ENCODE results near the gene DROSHA.

The DROSHA gene

DNA sequence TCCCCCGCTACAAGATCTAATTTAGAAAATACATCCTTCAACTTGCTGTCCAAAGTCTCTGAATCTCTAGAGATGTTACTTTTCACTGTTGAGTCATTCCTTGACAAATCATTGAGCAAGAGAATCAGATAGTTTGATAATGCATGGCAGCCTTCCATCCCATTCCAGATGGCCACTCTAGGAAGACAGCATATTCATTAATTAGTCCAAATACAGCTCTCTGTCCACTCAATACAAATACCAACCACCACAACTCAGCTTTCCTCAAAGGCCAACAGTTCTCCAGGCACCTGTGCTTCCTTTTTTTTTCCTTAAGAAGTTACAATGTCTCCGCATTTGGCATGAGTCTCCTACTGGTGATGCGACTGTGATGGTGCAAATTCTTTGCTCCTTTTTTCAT, 72.3 kb downstream of the DROSHA start:
- DNase-seq: no peak

DNA sequence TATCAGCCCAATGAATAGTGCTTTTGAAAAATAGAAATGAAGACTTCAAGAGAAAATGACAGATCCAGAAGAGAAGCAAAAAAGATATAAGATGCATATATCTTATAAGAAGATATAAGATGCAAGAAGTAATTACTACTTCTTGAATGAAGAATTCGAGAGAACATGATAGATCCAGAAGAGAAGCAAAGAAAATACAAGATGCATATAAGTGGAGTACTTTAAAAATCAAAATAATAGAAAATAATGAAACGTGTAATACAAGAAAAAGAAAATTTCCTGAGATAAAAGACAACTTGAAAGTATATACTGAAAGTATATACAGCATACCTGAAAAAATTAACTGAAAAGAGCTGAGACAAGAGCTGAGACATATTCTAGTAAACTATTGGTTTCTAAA, 76.7 kb downstream of the DROSHA start:
- no peak for DNase-seq

DNA sequence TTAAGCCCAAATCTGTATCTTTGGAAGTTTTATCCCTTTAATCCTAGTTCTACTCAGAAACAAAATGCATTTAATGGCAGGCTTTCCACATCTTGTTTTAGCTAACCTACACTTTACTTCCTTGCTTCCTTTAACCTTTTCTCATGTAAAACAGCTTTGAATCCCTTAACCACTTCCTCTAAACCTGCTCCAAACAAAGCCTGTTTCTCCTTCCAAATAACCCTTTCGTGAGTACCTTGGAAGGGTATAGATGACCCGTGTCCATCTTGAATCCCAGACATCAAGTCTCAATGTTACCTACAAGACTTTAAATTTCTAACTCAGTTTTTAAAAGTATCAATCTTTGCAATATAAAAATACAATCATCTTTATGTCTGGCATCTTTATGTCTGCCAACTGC, 78.4 kb downstream of the DROSHA start:
- no peak for DNase-seq

DNA sequence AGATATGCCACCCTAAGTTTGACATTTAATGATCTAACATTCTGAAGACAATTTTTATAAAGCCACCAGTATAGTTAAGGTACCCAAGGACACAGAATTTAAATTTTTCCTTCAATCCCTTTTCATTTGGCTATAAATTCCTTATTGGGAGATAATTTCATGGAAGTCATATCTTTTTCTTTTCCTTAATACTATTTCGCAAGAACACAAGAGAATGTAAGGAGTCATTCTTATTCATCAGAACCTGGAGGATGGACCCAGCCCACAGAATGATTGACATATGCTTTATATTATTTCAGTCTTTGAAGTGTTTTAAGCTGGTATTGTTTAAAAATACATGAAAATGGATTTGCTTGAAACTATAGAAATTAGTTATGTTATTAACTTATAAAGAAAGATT, 79.6 kb downstream of the DROSHA start:
- DNase-seq: no peak

DNA sequence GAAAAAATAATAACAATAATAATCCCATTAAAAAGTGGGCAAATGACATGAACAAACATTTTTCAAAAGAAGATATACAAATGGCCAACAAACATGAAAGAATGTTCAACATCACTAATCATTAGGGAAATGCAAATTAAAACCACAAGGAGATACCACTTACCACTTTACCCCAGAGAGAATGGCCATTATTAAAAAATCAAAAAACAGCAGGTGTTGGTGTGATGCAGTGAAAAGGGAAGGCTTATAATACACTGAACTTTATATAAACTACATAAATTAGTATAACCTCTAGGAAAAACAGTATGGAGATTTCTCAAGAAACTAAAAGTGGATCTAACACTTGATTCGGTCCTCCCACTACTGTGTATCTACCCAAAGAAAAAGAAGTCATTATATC, 81.9 kb downstream of the DROSHA start:
- DNase-seq: no peak

DNA sequence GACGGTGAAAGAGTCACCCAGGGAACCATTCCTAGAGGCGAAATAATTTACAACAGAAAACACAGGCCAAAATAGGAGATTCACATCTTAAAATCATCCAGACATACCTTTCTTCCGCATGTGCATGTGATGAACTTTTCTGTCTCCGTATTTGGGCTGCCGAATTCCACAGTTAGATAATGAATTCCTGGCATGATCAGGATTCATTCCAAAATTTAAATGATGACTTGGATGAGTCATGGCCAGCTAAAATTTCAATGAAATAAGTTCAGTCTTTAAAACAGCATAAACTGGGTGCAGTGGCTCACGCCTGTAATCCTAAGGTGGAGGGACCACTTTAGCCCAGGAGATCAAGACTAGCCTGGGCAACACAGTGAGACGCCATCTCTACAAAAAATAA, 82.7 kb downstream of the DROSHA start:
- DNase-seq: no peak

DNA sequence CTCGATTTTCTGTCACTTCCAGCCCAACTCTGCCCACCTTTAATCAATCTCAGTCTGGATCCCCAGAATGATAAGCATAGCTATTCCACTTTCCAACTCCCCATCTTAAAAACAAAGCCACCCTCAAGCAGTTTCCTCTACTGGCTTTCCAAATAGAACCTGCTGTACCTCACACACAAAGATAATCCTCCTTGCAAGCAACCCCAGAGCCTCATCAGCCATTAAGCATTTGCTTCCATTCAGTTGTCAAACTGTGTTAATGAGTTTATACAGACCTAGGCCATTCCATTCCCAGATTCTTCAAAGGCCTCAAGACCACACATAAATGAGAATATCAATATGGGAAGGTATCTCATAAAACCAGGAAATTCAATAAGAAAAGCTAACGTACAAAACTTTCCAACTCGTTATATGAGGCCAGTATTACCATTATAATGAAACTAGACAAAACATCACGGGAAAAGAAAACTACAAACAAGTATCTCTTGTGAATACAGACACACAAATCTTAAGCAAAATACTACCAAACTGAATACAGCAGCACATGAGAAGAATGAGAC, 86.8 kb downstream of the DROSHA start:
- DNase-seq: no peak

DNA sequence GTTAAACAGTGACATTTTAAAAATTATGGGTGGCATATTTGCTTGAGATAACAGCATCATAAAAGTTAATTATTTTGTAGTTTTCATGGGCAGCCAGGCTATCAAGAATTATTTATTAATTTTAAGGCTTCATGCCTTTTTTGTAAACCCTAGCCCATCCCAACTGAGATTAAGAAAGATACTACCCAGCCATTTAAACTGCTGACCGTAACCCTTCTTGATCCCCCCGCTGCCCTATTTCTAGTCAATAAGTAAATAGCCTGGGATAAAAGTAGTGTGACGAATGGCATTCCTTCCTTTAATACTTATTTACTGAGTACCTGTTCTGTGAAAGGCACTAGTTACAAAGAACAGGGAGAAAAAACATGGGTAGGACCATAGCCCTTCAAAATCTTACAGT, 88.3 kb downstream of the DROSHA start:
- no peak for DNase-seq

DNA sequence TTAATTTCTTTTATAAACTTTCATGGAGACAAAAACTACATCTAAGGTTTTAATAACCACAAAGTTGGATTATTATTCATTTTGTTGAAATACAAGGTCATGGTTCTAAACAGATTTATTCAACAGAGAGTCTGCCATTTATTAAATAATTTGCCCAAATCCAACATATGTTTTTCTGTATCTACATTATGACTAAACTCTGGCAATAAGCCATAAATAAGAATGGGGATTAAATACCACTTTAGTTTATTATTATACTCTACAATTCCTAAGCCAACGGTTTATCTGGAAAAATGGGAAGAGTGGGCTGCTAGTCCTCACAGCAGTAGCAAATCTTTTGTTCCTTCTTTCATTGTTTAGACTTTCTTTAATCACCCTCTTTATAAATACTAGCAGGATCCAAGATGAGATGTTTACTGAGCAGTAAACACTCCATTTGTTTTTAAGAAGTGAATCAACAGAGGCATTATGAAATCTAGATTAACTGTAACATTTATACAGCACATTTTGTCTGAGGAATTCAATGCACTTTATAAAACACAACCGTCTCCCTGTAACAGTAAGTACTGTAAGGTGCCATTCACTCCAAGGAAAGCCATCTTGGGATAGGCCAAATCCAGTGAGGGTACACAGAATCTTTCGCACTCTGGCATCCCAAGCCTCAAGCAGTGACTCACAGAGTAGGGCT, 89.7 kb downstream of the DROSHA start:
- no peak for DNase-seq

DNA sequence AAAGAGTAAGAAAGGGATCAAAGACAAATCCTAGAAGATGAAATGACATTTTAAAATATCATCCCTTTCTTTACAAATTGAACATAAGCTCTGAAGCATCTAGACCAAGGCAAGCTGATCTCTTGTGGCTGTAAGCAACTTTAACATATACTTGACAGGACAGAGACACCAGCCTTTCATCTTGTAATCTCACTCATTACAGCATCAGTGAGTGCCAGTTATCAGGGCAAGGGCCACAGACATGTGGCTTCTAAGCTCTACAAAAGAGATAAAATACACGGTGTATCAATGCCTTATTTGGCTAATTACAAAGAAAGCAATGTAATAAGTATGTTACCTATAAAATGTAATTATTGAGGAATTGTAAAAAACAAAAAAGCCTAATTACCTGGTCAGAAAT, 95.0 kb downstream of the DROSHA start:
- no peak for DNase-seq

DNA sequence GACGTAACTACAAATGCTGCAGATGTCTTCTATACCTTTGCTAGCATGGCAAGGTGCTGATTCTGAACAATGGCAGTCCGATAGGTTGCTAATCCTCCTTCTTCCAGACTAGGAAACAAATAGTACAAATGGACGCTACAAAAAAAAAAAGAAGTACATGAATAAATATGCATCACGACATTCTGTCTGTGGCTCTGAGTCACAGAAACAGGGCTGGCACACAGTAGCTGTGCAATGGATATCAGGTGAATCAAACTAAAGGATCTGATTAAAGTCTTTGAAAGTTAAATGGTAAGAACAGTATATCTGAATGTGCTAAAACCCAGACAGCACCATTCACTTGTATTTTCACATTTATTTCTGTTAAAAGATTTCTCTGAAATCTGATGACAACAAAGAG, 96.2 kb downstream of the DROSHA start:
- no peak for DNase-seq

DNA sequence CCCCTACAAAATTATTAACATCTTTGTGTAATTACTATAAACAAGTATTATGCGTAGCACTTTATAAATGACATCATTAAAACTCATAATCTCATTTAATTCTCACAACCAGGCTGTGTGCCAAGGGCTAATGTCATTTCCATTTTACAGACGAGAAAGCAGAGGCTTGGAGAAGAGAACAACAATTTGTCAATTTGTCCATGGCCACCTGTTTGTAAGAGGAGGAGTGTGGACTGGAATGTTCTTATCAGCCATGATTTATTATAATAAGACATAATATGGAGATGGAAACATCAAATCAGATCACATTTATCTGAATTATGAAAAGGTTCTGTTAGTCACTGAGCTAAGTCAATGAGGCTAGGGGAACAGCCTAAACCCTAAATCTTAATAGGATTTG, 97.0 kb downstream of the DROSHA start:
- DNase-seq: no peak

DNA sequence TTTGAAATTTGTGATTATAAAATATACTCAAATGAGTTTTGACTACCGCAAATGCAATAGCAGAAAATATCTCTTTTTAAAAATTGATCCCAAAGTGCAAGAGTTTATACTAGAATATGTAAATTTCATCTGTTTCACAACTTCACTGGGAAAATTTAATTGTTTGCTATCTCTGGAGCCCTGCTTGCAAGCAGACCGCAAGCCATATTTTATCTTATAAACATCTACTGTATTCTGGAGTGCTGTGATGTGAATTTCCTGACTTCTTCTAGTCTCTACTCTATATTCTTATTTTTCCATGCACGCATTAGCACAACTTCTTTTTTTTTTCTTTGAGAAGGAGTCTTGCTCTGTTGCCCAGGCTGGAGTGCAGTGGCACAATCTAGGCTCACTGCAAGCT, 98.7 kb downstream of the DROSHA start:
- no peak for DNase-seq

DNA sequence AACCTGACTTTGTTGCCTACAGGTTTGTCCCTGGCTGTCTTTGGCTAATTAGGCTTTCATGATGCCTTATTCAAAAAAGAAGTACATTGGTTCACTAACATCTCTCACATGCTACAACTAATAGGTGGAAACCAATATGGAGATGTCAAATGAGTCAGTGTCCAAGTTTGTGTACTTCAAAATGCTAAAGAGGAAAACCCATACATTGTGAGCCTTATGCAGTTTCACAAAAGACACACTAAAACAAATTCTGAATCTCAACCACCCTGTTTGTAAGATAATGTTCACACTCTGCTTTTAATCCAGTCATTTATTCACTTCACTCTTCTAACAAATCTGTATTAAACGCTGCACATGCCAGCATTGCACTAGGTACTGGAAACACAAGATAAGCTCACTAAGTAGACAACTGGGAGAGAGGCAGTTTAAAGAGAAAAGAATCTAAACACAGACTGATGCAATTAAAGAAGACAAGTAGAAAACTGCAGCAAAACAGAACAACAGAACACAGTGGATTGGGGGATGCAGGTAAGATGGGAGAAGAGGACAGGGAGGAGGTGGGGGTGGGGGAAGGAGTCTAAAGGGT, 104.1 kb downstream of the DROSHA start:
- DNase-seq: no peak

DNA sequence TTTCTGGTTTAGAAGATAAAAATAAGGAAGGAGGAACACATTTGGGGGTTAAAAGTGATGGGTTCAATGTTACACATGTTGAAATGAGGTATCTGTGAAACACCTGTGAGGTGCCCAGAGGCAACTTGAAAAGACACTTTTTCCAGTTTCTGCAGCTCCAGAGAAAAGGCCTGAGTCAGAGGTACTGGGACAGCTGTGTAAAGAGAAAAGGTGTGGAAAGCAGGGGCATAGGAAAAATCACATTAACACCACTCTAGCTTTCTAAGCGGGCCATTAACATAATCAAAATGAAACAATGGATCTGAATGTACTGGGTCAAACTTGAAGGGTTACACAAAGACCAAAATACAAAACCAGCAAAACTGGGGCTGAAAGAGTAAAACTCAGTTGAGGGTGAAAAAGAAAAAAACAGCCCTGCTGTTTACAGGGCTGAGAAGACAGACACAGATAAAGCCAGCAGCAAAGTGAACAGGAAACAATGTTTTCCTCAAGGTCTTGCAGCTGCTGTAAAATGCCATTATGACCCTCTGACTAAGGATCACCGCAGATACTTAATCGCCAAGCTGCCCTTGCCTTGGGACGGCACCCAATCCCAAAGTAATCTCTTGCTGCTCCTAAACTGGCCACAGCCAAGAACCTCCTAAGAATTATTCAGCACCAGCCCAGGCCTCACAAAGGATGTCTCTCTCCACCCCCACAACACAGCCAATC, 104.7 kb downstream of the DROSHA start:
- no peak for DNase-seq

DNA sequence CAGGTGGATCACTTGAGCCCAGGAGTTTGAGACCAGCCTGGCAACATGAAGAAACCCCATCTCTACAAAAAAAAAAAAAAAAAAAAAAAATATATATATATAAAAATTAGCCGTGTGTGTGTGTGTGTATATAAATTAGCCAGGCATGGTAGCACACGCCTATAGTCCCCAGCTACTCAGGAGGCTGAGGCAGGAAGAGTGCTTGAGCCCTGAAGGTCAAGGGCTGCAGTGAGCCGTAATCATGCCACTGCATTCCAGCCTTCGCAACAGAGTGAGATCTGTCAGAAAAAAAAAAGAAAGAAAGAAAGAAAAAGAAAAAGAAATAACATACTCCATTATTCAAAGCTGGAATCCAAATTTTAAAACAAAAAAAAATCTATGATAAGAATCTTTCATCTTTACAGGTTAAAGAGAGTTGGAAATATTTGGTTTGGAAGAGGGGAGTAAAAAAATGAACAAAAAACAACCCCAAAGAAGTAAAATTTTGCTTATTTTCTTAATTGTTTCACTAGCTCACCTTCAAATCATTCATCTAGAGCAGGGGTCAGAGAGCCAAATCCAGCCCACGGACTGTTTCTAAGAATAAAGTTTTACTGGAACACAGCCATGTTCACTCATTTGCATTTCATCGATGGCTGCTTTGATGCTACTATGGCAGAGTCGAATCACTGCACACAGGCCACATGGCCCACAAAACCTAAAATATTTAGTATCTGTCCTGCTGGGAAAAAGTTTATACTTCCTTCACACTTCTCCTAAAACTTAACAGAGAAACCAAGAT, 109.9 kb downstream of the DROSHA start:
- no peak for DNase-seq

DNA sequence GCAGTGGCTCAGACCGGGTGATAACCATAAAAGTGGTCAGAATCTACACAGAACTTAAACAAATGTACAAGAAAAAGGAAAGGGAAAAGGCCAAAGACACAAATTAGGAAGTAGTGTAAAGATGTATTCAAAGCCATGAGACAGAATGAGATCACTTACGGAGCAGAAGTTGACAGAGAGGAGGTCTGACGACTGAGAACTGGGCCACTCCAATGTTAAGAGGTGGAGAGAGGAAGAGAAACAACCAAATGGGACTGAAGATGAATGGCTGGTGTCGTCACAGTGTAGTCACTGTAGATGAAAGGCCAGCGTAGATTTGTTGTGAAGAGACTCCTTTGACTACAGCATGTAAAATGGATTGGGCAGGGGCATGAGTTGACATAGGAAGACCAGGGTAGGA, 114.4 kb downstream of the DROSHA start:
- no peak for DNase-seq

DNA sequence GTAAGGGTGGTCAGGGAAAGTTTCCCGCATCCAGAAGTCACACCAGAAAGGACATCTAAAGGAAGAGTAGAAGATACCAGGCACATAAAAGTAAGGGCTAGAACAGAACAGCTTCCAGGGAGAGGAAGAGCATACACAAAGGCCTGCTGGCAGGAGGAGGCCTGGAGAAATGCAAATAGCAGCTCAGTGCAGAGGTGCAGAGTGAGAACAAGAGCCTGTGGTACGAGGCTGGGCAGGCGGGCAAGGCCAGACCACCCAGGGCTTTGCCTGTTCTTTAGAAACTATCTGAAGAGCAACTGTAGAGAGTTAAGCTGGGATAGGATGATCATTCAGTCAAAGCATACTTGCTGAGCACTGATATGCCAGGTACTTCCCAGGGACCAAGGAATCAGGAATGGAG, 115.3 kb downstream of the DROSHA start:
- DNase-seq: no peak

DNA sequence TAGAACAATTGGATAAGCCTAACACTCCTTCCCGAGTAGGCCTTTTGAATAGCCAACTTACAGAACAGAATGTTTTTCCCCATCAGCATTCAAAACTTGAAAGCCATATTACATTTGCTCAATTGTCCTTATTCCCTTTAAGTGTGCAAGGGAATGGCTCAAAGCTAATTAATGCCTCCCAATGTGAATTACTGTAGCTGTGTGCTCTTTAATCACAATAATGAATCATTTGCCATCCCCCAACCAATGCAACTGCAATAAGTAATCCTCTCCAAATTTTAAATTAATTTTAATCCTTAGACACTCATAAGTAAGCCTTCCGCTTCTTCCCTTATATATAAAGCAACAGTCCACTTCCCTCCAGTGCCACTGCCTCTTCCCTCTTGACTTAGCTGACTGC, 115.9 kb downstream of the DROSHA start:
- DNase-seq: no peak

DNA sequence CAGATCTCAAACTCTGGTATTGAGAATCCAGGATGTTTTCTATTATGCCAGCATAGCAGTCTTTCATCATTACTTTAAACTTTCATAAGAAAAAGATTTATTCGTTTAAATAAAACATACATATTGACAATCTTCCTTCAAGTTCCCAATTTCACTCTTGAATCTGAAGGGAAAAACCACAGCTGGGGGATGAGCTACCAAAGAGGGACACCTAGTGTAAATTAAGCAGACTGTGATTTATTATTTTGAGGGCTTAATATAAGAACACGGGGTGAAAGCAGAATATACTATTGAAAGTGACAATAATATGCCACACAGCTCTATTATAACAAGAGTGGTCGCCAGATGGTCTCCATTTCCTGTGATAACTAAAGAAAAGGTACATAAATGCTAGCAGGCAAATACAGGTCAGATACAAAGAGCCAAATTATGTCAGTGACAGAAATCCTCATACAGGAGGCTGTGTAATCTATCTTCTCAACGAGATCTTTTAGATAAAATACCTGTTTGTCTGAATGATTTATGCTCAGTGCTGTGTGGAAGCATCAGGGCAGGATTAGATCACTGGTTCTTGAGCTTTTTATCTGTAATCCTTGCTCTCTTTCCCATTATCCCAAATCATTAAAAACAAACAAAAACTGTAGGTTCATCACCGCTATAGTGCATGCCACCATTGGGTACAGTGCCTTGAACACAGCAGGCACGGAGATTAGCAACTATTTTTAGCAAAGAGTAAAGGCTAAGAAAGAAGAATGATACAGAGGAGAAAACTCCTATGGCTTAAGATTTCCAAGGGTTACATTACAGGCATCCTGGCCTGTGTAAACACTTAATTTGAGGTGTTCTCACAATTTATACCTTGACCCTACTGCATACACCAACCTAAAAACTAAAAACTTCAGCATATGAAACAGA, 116.6 kb downstream of the DROSHA start:
- no peak for DNase-seq

DNA sequence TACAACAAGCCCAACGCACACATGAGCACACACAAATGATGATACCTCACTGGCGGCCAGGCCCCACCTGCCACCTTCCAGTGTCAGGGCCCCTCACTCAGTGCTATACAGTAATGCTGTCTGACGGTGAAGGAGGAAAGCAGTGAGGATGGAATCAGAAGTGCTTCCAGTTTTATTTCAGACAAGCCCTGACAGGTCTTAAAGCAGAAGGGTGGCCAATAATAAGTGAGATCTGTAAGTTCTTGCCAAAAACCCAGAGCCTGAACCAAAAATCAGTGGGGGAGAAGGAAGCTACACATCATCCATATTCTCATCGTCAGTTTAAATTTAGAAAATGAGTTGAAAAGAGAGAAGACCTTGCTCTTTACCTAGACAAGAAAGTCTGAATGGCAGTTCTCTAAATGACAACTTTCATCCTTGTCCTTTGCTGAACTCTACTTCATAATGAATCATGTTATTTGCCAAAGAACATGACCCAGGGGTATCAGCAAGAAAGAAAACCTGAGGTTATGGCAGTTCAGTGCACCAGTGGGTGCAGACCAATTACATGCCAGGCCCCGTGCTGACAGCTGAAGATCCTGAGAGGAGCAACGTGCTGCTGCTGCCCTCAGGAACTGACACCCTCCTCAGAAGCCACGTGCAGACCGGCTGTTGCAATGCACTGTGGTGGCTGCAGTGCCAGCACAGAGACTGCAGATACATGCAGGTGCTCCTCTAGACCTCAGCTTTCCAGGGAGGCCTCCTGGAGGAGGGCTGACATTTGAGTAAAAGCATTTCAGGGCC, 118.7 kb downstream of the DROSHA start:
- DNase-seq: no peak

DNA sequence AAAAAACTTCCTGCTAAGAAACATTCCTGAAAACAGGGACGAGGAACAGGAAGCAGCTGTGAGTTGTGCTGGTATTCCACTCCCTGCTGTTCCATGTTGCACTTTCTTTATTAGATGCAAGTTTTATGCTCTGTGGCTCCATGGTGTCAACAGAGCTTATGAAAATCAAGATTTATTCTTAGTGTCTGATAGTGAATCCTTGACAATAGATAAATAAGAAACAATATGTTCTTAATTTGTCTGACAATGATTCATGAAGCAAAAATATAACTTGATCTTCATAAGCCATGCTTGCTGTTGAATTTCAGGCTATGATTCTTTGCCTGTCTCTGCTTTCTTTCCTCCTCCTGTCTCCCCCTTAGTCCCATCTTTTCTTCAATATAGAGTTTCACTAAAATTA, 119.6 kb downstream of the DROSHA start:
- DNase-seq: no peak
